ENCODE data around the gene REEP3. TPM values are rescaled to one million over a fixed set of nuclear protein-coding genes. Genes with fewer than 3 reads are reported as not detected.

Gene REEP3
- total RNA-seq, 1 experiment from 2014 or later: 51.8 TPM

- H3K27me3 Mint-ChIP-seq (ENCODE audit: insufficient read depth, unreplicated experiment): no peaks in the 10 kb centered on the region
- peaks cover 3% of the 10 kb centered on the region for H3K4me1 Mint-ChIP-seq (ENCODE audit: insufficient read depth, unreplicated experiment)
- no peak for DNase-seq (ENCODE audit: unreplicated experiment)
- no TSS peak for BruUV-seq (replicated peaks)
- CTCF ChIA-PET: interaction anchor here (0.6 kb wide), 1 partner anchor 96 kb away, joined by 3 read pairs; no protein-coding TSS in a partner anchor
- intact Hi-C loops (cut with micrococcal nuclease): no loop called here
- no peak for TF ChIP-seq CTCF (IDR thresholded peaks at IDR 0.05; ENCODE audit: unreplicated experiment)
- H3K9me3 Mint-ChIP-seq (ENCODE audit: unreplicated experiment): no peaks in the 10 kb centered on the region
- no peak overlapping the region for H3K4me3 Mint-ChIP-seq (ENCODE audit: unreplicated experiment)
- POLR2A ChIA-PET: interaction anchor here (1.7 kb wide), 1 partner anchor 9 kb away, joined by 7 read pairs; no protein-coding TSS in a partner anchor
- H3K36me3 Mint-ChIP-seq (ENCODE audit: insufficient read depth, unreplicated experiment): peaks cover 35% of the 10 kb centered on the region
- no peak overlapping the region for H3K27ac Mint-ChIP-seq (ENCODE audit: low read depth, unreplicated experiment)
Measured at GRCh38 chr10:63619426-63619825, 98.2 kb downstream of the REEP3 start.

GRCh38 chr10:63622097-63622496 is 100.9 kb downstream of the REEP3 start:
- ChIA-PET POLR2A (interaction anchor here (1.0 to 1.2 kb wide), 3 partner anchors 11 to 103 kb away, joined by 3 read pairs; no protein-coding TSS in a partner anchor), CTCF (no interaction called here)
- Mint-ChIP-seq H3K27ac (ENCODE audit: low read depth, unreplicated experiment) (no peak overlapping the region), H3K27me3 (ENCODE audit: insufficient read depth, unreplicated experiment) (no peaks in the 10 kb centered on the region), H3K4me3 (ENCODE audit: unreplicated experiment) (no peak overlapping the region), H3K4me1 (ENCODE audit: insufficient read depth, unreplicated experiment) (no peaks in the 10 kb centered on the region), H3K36me3 (ENCODE audit: insufficient read depth, unreplicated experiment) (peaks cover 41% of the 10 kb centered on the region), H3K9me3 (ENCODE audit: unreplicated experiment) (no peaks in the 10 kb centered on the region)
- no TSS peak for BruUV-seq (replicated peaks)
- DNase-seq (ENCODE audit: unreplicated experiment): no peak
- intact Hi-C loops (cut with micrococcal nuclease): no loop called here
- no peak for TF ChIP-seq CTCF (IDR thresholded peaks at IDR 0.05; ENCODE audit: unreplicated experiment)

- Mint-ChIP-seq H3K27ac (ENCODE audit: low read depth, unreplicated experiment) (no peak overlapping the region), H3K4me1 (ENCODE audit: insufficient read depth, unreplicated experiment) (peaks cover 21% of the 10 kb centered on the region), H3K27me3 (ENCODE audit: insufficient read depth, unreplicated experiment) (no peaks in the 10 kb centered on the region), H3K36me3 (ENCODE audit: insufficient read depth, unreplicated experiment) (peaks cover 25% of the 10 kb centered on the region), H3K4me3 (ENCODE audit: unreplicated experiment) (no peak overlapping the region), H3K9me3 (ENCODE audit: unreplicated experiment) (no peaks in the 10 kb centered on the region)
- no peak for TF ChIP-seq CTCF (IDR thresholded peaks at IDR 0.05; ENCODE audit: unreplicated experiment)
- ChIA-PET POLR2A (interaction anchor here (0.7 kb wide), 1 partner anchor 723 kb away, joined by 3 read pairs; no protein-coding TSS in a partner anchor), CTCF (no interaction called here)
- DNase-seq (ENCODE audit: unreplicated experiment): no peak
- BruUV-seq (replicated peaks): no TSS peak
- intact Hi-C loops (cut with micrococcal nuclease): no loop called here
Measured at GRCh38 chr10:63624701-63625100, 103.5 kb downstream of the REEP3 start.

GRCh38 chr10:63627396-63627795 is 106.2 kb downstream of the REEP3 start:
- TF ChIP-seq CTCF (IDR thresholded peaks at IDR 0.05; ENCODE audit: unreplicated experiment): no peak
- peaks cover 21% of the 10 kb centered on the region for H3K4me1 Mint-ChIP-seq (ENCODE audit: insufficient read depth, unreplicated experiment)
- H3K36me3 Mint-ChIP-seq (ENCODE audit: insufficient read depth, unreplicated experiment): peaks cover 10% of the 10 kb centered on the region
- H3K27ac Mint-ChIP-seq (ENCODE audit: low read depth, unreplicated experiment): peak overlapping the region; percentile 94
- BruUV-seq (replicated peaks): no TSS peak
- H3K4me3 Mint-ChIP-seq (ENCODE audit: unreplicated experiment): no peak overlapping the region
- no peaks in the 10 kb centered on the region for H3K27me3 Mint-ChIP-seq (ENCODE audit: insufficient read depth, unreplicated experiment)
- intact Hi-C loops (cut with micrococcal nuclease): no loop called here
- ChIA-PET CTCF (interaction anchor here (0.8 to 8.7 kb wide), 9 partner anchors 11 to 460 kb away, joined by 3 to 87 read pairs (median 7); partner anchors contain the start of gene REEP3), POLR2A (interaction anchor here (0.7 to 6.0 kb wide), 17 partner anchors 19 to 461 kb away, joined by 3 to 106 read pairs (median 10); partner anchors contain the start of genes JMJD1C and REEP3)
- peak; percentile 3 for DNase-seq (ENCODE audit: unreplicated experiment)
- H3K9me3 Mint-ChIP-seq (ENCODE audit: unreplicated experiment): no peaks in the 10 kb centered on the region
